ENCODE data around the gene IGF2.

DNA sequence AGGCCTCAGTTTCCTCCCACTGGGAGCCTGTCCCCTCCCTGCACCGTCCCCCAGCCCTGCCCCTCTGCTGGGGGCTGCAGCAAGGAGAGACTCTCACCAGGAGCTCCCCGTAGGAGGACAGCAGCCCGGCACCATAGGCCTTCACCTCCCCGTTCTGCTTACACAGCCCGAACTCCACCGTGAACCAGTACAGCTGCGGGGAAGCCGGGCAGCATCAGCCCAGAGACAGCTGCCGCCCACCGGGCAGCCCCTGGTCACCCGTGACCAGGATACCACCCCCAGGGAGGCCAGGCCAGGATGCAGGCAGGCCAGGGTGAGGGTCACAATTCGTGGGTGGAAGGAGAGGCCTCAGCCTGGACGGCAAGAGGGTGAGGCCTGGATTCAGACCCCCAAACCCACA is 26.4 kb upstream of the IGF2 start:
- TF ChIP-seq, protein P1, sequence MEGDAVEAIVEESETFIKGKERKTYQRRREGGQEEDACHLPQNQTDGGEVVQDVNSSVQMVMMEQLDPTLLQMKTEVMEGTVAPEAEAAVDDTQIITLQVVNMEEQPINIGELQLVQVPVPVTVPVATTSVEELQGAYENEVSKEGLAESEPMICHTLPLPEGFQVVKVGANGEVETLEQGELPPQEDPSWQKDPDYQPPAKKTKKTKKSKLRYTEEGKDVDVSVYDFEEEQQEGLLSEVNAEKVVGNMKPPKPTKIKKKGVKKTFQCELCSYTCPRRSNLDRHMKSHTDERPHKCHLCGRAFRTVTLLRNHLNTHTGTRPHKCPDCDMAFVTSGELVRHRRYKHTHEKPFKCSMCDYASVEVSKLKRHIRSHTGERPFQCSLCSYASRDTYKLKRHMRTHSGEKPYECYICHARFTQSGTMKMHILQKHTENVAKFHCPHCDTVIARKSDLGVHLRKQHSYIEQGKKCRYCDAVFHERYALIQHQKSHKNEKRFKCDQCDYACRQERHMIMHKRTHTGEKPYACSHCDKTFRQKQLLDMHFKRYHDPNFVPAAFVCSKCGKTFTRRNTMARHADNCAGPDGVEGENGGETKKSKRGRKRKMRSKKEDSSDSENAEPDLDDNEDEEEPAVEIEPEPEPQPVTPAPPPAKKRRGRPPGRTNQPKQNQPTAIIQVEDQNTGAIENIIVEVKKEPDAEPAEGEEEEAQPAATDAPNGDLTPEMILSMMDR (IDR thresholded peaks at IDR 0.05): no peak
- no peak for TF ChIP-seq POLR2A (IDR thresholded peaks at IDR 0.05)

Measured in testis (tissue), 2 donors.